ENCODE measurements around the gene KCNH1.

DNA sequence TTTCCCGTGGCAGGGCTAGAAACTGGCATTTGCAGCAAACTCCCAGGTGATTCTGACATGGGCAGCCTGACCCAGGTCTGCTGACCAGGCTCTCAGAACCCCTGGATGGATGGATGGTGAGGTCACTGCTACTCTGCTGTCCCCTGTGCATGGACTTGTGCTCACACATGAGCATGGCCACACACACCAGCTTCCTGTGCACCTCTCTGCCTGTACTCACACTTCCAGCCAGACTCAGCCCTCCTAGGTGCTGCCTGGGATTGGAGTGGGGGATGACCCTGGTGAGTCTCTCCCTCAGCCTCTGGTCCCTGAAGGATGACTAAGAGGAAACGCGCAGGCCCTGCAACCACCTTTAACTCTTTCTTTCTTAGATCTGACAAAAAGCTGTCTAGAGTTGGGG, 444.1 kb downstream of the KCNH1 start:
- TF ChIP-seq EZH2phosphoT487 (IDR thresholded peaks at IDR 0.05; ENCODE audit: borderline replicate concordance, low read depth) (no peak), SIN3A (IDR thresholded peaks at IDR 0.05; ENCODE audit: borderline replicate concordance, low read depth, low read length) (no peak), YY1 (IDR thresholded peaks at IDR 0.05; ENCODE audit: low read depth) (no peak), JUND (IDR thresholded peaks at IDR 0.05) (no peak), FOXJ3 (CRISPR knock-in tag; IDR thresholded peaks at IDR 0.05) (no peak), SMC3 (IDR thresholded peaks at IDR 0.05; ENCODE audit: low read depth, low read length) (no peak), GABPA (IDR thresholded peaks at IDR 0.05; ENCODE audit: low read depth) (no peak), MXI1 (IDR thresholded peaks at IDR 0.05; ENCODE audit: low read depth, low read length) (no peak)
- TF ChIP-seq, protein P1, sequence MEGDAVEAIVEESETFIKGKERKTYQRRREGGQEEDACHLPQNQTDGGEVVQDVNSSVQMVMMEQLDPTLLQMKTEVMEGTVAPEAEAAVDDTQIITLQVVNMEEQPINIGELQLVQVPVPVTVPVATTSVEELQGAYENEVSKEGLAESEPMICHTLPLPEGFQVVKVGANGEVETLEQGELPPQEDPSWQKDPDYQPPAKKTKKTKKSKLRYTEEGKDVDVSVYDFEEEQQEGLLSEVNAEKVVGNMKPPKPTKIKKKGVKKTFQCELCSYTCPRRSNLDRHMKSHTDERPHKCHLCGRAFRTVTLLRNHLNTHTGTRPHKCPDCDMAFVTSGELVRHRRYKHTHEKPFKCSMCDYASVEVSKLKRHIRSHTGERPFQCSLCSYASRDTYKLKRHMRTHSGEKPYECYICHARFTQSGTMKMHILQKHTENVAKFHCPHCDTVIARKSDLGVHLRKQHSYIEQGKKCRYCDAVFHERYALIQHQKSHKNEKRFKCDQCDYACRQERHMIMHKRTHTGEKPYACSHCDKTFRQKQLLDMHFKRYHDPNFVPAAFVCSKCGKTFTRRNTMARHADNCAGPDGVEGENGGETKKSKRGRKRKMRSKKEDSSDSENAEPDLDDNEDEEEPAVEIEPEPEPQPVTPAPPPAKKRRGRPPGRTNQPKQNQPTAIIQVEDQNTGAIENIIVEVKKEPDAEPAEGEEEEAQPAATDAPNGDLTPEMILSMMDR (IDR thresholded peaks at IDR 0.05): no peak
- TF ChIP-seq, protein P2, sequence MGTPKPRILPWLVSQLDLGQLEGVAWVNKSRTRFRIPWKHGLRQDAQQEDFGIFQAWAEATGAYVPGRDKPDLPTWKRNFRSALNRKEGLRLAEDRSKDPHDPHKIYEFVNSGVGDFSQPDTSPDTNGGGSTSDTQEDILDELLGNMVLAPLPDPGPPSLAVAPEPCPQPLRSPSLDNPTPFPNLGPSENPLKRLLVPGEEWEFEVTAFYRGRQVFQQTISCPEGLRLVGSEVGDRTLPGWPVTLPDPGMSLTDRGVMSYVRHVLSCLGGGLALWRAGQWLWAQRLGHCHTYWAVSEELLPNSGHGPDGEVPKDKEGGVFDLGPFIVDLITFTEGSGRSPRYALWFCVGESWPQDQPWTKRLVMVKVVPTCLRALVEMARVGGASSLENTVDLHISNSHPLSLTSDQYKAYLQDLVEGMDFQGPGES (IDR thresholded peaks at IDR 0.05; ENCODE audit: low read depth, low read length): no peak
- TF ChIP-seq, protein P3, sequence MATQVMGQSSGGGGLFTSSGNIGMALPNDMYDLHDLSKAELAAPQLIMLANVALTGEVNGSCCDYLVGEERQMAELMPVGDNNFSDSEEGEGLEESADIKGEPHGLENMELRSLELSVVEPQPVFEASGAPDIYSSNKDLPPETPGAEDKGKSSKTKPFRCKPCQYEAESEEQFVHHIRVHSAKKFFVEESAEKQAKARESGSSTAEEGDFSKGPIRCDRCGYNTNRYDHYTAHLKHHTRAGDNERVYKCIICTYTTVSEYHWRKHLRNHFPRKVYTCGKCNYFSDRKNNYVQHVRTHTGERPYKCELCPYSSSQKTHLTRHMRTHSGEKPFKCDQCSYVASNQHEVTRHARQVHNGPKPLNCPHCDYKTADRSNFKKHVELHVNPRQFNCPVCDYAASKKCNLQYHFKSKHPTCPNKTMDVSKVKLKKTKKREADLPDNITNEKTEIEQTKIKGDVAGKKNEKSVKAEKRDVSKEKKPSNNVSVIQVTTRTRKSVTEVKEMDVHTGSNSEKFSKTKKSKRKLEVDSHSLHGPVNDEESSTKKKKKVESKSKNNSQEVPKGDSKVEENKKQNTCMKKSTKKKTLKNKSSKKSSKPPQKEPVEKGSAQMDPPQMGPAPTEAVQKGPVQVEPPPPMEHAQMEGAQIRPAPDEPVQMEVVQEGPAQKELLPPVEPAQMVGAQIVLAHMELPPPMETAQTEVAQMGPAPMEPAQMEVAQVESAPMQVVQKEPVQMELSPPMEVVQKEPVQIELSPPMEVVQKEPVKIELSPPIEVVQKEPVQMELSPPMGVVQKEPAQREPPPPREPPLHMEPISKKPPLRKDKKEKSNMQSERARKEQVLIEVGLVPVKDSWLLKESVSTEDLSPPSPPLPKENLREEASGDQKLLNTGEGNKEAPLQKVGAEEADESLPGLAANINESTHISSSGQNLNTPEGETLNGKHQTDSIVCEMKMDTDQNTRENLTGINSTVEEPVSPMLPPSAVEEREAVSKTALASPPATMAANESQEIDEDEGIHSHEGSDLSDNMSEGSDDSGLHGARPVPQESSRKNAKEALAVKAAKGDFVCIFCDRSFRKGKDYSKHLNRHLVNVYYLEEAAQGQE (IDR thresholded peaks at IDR 0.05; ENCODE audit: low read depth, low read length): no peak
- TF ChIP-seq, protein P4, sequence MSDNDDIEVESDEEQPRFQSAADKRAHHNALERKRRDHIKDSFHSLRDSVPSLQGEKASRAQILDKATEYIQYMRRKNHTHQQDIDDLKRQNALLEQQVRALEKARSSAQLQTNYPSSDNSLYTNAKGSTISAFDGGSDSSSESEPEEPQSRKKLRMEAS (IDR thresholded peaks at IDR 0.05; ENCODE audit: low read depth): no peak
- TF ChIP-seq, protein P5, sequence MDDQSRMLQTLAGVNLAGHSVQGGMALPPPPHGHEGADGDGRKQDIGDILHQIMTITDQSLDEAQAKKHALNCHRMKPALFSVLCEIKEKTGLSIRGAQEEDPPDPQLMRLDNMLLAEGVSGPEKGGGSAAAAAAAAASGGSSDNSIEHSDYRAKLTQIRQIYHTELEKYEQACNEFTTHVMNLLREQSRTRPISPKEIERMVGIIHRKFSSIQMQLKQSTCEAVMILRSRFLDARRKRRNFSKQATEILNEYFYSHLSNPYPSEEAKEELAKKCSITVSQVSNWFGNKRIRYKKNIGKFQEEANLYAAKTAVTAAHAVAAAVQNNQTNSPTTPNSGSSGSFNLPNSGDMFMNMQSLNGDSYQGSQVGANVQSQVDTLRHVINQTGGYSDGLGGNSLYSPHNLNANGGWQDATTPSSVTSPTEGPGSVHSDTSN (IDR thresholded peaks at IDR 0.05): no peak
